Fibroblast of pulmonary artery (primary cell): ENCODE results near the gene METTL17.
A peak's percentile ranks its signal among the peaks of the same experiment; 100 is the strongest.
"Not testable (repeated sequence)": the region's sequence is repeated elsewhere in the genome, so short reads cannot be mapped to it uniquely, and the experiment has no call there.

Experiments
- DNase-seq: peaks from one replicate; pipeline ENCODE4 v3.0.0-alpha.2; 2010; ENCODE audit warnings: low read depth
- H3K4me3 ChIP-seq: replicated peaks from 2 replicates; pipeline ENCODE4 v1.5.1; 2011; ENCODE audit warnings: low read depth, mild to moderate bottlenecking, control low read depth, low read length, moderate library complexity
- CTCF ChIP-seq: IDR thresholded peaks from 2 replicates; pipeline ENCODE4 v1.5.1; 2011; ENCODE audit warnings: mild to moderate bottlenecking, control low read depth, low read length, inconsistent platforms; ENCODE audit errors: missing control alignments

Gene METTL17

GRCh38 chr14:20989787-20990600, at the start of gene METTL17:
TSS of gene METTL17 (plus strand) at chr14:20989980. CDS start at chr14:20990003, 23 bp downstream.
- H3K4me3 ChIP-seq = peak within 1 kb of the TSS; percentile 90
- peak; percentile 38 for TF ChIP-seq CTCF
- DNase-seq = peak; percentile 98

GRCh38 chr14:20945146-20945545, 44.6 kb upstream of the METTL17 start:
- not testable (repeated sequence) for DNase-seq

GRCh38 chr14:20946707-20947106, 43.1 kb upstream of the METTL17 start:
- H3K4me3 ChIP-seq, DNase-seq: not testable (repeated sequence)

More at GRCh38 chr14:20945146-20945545, 44.6 kb upstream of the METTL17 start:
- H3K4me3 ChIP-seq = not testable (repeated sequence)

GRCh38 chr14:20954736-20955537, 34.8 kb upstream of the METTL17 start, which contains the start of gene RNASE2:
TSS of gene RNASE2 (plus strand) at chr14:20955487. CDS start at chr14:20955772, 285 bp downstream.
- not testable (repeated sequence) for DNase-seq, H3K4me3 ChIP-seq

- not testable (repeated sequence) for H3K4me3 ChIP-seq
Observed at GRCh38 chr14:20955538-20955873, 34.3 kb upstream of the METTL17 start.

GRCh38 chr14:20956376-20956976, 33.3 kb upstream of the METTL17 start:
- TF ChIP-seq CTCF = no peak
- no peak for DNase-seq
- no peak overlapping the region for H3K4me3 ChIP-seq

More at GRCh38 chr14:20955538-20955873, 34.3 kb upstream of the METTL17 start:
- not testable (repeated sequence) for DNase-seq

- DNase-seq, H3K4me3 ChIP-seq: not testable (repeated sequence)
Observed at GRCh38 chr14:20958946-20959345, 30.8 kb upstream of the METTL17 start.

GRCh38 chr14:20969336-20969735, 20.4 kb upstream of the METTL17 start:
- H3K4me3 ChIP-seq = no peak overlapping the region
- no peak for DNase-seq
- TF ChIP-seq CTCF = no peak

- no peak for TF ChIP-seq CTCF
- H3K4me3 ChIP-seq = peak overlapping the region; percentile 72
- DNase-seq = no peak
Observed at GRCh38 chr14:20970647-20970982, 19.2 kb upstream of the METTL17 start.
